GM21526 (cell line): ENCODE results near the gene B4GALT3.

Experiments
- ATAC-seq: cut with Tn5 transposase; IDR thresholded peaks from one replicate; pipeline ENCODE4 v1.9.1; 2021; ENCODE audit warnings: moderate library complexity; ENCODE audit not compliant: unreplicated experiment, low FRiP score

B4GALT3 gene

DNA sequence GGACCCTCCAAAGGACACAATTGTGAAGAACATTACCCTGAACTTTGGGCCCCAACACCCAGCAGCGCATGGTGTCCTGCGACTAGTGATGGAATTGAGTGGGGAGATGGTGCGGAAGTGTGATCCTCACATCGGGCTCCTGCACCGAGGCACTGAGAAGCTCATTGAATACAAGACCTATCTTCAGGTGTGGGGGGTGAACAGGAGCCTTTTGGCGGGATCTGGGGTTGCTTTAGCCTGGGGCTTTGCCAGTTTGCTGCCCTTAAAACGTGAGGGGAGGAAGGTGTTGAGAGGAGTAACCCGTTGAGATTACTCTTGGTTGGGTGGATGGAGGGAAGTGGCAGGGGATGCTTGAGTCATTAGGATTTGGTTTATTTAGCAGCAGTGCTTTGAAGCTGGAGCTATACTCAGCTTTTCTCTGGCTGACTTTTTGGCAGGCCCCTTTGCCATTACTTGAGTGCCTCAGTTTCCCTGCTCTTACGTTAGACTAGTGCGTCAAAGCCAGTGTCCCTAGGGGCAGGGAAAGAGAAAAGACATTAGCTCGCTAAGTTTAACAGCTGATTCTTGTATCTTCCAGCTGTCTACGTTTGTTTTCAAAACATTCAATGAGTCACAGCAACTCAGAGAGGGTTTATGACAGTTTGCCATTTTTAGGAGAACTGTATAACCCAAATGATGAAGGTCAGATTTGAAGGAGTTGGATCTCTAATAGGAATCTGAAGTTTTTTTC is 29.3 kb upstream of the B4GALT3 start:
- no peak for ATAC-seq

DNA sequence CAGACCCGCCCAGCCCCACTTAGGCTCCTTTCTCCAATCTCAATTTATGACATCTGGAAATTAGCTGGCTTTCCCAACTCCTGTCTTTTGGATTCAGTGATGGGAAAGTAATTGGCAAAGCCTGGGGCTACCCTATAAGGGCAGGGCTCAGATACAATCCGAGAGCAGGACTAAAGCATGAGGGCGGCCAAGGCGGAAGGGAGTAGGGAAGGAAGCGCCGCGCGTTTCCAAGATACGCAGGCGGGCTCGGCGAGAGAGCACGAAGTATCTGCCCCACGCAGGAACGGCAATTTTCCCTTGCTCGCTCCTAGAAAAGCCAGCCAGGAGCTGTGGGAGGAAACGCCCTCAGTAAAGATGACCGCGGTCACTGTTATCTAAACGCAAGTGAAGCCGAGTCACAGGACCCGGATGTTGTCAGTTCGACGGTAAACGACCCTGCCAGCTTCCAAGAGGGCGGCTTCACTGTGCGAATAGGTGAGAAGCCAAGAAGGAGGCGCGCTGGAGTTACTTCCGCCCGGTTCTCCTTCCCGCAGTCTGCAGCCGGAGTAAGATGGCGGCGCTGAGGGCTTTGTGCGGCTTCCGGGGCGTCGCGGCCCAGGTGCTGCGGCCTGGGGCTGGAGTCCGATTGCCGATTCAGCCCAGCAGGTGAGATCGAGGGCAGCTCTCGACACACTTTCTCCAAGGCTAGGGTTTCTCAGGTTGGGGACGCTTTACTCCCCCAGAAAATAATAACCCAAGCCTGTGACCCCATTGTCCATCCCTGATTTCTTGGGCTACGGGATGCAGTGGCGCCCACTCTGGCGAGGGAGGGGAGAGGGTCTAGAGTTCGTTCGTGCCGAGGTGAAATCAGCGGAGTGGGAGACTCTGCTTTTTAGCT is 24.8 kb upstream of the B4GALT3 start, which contains the start of gene NDUFS2:
Gene NDUFS2, plus strand, starts transcription at position 532 of the 877 bp plus-strand sequence. Its CDS starts 19 bp downstream, at position 551.
- ATAC-seq: peak; percentile 93

DNA sequence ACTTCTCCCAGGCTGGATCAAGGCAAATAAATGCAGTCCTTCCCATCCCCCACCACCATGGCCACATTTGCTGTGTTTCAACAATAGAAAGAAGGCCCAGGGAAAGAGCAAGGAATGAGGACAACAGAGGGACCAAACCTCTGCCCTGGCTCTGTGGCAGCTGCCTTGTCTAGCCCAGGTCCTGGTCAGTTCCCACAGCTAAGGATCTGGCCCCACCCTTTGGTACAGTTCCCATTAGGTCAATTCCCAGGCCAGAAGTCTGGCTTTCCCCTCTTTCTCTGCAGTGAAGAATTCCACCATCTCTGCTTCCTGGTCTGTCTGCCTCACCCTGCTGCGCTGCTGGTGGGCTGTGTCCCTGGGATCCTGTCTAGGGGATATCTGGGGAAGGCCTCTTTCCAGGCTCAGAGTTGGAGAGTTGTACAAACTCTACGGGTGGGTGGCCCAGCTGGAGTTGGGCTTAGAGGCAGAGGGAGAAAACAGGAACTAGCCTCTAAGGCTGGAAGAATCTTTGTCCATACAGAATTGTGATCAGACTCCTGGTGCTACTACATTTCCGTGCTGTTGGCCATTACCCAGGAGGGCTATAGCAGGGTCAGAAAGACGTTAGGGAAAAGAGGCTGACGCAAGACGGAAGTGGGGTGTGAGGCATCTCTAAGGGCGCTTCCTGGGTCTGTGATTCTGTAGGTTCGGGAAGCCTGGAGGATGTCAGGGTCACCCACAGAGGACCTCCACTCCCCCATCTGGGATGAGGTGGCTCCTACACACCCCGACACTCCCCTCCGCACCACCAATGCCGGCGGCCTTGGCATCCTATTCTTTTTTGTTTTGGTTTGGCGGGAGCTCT is 23.9 kb upstream of the B4GALT3 start:
- no peak for ATAC-seq

DNA sequence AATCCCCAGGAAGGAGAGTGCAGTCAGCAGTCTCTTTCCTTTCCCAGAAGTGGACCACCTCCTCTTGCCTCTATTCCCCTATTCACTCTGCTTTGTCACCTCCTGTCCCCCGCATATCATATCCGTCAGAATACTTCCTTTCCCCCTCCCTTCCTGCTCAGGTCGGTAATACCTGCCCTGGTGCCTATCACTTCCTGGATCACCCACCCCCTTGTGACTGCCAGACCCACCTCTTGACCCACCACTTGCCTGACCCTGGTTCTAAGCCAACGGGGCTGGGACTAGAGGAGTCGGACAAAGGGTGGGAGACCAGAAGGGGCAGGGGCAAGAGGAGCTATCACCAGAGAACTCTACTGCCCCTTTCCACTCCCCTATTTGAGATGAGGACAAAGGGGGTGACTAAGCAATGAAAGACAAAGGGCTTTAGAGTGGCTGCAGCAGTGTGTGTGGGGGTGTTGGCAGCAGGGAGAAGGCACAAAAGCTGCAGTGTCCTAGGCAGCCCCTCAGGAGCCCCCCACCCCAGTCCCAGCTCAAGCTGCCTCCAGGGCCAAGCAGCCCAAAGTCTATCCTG is 23.2 kb upstream of the B4GALT3 start:
- no peak for ATAC-seq

DNA sequence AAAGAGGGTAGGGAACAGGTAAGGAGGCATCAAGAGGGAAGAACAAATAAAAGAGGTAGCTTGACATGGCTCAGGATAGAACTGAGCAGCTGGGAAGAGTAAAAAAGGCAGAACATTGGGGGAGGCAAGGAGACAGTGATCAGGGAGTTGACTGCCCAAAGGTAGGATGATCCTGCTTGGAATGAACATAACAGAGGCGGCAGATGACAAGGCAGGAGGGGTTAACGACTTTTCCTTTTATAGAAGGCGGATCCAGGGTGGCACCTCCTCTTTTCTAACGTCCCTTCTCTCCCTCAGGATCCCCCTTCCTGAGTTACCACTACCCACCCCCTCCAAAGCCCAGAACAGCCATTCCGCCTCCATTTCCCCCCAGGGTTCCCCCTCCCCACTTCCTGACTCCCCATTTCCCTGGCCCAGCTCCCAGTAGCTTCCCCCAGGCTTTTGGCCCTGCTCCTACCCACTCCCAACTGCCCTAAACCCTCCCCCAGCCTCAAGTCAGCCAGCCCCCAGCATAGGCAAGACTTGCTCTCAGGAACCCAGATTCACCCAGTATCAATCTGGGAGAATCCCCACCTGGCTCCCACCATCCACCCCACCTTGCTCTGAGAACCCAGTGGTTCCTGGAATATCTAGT is 22.3 kb upstream of the B4GALT3 start:
- no peak for ATAC-seq

DNA sequence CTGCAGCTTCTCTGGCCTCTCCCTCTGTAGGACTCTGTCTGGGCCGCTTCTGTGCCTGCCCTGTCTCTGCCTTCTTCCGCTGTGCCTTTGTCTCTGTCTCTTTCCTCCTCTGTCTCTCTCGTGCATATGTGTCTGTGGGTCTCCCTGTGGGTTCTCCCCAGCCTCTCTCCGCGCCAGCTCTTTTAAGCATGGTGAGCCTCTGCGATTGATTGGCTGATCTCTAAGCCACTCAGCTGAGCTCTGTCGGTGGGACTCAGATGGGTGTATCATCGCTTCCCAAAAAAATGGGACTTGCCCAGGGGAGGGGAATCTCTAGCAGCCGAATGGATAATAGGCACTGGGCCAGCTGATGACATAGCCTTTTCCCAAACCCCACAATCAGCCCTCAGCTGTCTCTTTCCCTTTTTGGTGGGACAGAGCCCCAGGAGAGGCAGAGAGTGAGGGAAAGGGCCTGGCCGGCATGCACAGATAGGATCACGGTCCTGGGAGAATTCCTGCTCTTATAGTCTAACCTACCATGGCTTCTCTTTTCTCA is 21.7 kb upstream of the B4GALT3 start, which contains the start of gene ADAMTS4:
Gene ADAMTS4, minus strand, starts transcription at position 158 of the 535 bp plus-strand sequence. CDS start 427 bp downstream, outside the sequence.
- no peak for ATAC-seq

DNA sequence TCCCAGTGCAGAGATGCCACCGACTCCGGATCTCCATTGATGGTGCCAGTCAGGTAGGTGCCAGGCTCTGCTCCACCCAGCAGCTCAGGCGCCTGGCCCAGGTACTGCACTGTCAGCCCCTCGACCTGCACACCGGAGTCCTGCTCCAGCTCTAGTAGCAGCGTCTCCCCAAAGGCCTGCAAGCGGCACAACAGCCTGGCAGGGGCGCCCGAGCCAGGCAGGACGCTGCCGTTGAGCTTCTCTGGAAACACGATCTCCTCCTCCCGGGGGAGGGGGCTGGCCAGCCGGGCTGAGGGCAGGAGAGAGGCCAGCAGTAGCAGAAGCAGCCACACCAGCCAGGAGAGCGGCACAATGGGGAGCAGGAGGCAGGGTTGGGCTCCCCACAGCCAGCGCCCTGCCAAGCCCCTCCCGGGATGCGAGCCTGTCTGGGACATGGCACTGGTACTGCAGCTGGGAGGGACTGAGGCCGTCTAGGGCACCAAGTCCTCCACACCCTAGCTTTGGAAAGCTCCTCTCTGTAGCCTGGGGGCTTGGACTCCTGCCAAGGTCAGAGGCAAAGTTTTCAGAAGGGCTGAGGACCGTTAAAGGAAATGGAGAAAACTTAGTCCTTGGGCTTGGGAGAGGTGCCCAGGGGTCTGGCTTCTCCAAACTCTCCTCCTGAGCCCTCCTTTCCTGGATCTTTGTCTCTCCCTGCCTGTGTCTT is 21.0 kb upstream of the B4GALT3 start:
- no peak for ATAC-seq

DNA sequence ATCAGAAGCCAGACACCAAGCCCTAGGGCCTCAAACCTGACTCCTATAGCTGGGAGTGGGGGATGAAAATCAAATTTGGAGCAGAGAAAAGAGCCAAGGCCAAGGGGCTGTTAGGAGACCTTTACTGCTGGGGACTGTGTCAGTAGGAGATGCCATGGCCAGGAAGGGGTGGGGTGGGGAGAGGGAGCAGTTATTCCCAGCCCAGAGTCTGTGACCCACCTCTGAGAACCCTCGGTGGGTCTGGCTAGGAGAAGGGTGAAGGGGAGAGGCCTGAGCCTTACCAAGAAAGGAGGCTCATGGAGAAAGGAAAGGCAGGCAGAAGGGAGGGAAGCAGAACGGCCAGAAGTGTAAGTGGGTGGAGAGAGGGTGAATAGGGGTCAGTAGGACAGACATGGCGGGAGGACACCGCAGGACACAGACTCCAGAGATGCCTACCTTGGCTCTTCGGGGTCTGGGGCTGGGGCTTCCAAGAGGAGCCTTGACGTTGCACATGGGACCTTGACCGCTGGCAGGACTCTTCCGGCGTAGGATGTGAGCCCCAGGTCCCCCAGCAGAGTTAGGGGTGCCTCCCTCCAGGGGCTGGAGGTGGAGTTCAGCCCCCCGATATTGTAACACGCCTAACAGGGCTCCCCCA is 20.4 kb upstream of the B4GALT3 start:
- ATAC-seq: no peak

DNA sequence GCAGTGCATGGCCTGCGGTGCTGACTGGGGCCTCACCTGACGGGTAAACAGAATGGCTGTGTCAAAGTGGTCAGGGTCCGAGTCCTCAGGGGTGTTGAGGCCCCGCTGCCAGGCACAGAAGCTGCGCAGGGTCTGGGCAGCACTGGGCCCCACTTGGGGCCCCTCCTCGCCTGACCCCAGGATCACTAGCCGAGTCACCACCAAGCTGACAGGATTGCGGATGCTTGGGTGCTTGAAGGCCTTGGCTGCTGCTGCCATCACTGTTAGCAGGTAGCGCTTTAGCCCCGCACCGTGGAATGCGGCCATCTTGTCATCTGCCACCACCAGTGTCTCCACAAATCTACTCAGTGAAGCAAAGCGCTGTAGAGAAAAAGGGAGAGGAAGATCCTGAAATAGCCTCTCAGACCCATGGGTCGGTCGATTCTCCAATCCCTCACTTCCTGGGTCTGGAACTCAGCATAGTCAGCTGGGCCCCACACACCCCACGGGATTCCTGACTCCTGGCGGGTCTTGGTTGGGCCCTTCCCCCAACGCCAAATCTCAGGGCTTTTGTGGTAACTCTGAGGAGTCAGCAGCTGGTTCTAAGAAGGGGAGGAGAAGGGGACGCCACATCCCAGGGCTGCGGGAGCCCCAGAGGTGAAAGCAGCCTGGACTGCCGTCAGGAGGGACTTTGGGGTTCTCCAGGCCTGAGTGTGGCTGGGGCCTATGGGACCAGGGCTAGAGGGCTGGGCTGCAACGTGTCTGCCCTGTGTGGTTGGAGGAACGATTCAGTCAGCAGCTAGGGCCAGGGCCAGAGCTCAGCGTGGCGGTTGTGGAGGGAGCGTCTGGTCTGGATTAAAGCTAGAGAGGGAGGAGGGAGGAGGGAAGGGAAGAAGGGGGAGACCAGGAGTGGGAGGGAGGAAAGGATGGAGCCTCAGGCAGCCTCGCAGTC is 19.5 kb upstream of the B4GALT3 start:
- no peak for ATAC-seq

DNA sequence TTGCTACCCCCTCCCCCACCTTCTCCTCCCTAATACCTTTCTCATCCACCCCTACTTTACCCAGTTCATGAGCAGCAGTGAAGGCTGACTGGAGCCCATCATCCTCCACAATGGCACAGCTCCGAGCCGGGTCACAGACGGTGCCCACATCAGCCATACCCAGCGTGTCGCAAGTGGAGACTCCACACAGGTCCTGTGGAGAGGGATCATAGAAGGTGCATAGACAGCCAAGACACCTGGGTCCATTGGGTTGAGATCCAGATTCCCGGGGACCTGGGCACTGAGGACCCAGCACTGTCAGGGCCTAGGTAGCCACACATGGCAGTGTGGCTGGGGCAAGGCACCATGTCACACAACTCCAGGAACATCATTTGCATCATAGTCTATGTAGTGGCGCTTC is 18.8 kb upstream of the B4GALT3 start:
- ATAC-seq: no peak

DNA sequence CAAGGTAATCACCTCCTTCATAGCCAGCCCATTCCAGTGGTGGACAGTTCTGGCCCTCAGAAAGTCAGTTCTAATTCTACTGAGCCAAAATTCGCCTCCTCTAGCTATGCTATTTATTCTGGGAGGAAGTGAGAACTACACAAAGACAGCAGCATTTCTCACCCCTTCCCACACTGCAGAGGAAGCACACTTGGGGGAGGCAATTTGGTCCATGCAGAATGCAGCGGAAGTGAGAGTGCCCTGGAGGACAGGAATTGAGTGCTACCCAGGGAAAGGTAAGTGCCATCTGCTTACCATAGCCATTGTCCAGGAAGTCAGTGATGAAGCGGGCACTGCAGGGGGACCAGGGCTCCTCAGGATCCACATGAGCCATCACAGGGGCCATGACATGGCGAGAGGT is 17.9 kb upstream of the B4GALT3 start:
- no peak for ATAC-seq

DNA sequence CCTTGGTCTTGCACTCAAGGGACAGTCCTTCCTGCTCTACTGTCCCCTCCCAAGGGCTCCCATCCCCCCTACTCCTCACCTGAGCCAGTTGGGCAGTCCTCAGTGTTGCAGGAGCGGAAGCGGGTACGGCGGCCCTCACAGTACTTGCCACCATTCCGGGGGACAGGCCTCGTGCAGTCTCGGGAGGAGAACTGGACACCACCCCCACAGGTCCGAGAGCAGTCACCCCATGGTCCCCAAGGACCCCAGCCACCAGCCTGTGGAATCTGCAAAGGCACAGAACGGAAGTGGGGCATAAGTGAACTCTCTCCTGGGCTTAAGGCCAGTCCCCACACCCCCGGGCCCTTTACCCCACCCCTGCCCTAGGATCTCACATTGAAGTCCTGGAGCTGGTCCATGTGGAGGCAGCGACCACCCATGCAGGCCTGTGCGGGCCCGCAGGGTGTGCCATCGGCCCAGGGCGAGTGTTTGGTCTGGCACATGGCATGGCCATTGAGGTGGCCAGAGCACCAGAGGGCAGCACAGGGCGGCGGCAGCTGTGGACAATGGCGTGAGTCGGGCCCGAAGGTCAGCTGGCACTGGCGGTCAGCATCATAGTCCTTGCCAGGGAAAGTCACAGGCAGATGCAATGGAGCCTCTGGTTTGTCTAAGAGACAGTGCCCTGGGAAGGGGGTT is 16.4 kb upstream of the B4GALT3 start:
- ATAC-seq: no peak

DNA sequence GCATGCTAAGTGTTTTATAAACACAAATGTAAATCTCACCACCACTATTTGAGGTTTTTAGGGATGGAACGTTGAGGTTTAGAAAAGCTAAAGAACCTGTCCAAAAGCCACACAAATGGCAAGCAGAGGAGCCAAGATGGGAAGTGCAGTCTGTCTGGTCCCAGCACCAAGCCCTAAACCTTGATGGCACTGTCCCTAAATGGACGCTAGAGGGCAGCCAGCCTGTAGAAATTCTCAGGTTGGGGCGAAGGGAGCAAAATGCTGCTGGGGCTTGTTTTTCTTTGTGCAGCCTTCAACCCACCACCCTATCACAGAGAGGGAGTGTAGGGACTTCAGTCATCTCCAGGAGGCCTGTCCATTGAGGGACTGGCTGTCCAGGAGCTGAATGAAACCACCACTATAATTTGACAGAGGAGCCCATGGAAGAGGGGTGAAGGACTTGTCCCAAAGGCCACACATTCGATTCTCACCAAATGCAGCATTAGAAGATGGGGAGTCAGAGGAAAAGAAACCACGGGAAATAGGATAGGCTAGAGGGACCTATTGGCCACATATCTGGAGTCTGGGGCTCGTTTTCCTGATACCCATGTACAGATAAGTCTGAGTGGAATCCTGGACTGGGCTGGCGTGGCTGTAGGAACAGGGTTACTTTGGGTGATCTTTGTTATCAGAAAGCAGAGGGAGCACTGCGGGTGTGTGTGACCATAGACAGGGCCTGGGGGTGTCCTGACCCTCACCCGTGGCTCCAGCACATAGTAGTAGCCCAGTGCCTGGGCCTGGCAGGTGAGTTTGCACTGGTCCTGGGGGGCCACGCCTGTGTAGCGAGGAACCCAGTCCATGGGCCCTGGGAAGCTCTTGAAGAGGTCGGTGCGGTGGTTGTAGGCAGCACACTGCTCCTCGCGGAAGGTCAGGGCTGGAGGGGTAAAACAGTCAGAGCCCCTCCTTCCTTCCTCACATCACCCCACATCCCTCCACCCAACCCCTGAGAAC is 15.5 kb upstream of the B4GALT3 start:
- no peak for ATAC-seq

DNA sequence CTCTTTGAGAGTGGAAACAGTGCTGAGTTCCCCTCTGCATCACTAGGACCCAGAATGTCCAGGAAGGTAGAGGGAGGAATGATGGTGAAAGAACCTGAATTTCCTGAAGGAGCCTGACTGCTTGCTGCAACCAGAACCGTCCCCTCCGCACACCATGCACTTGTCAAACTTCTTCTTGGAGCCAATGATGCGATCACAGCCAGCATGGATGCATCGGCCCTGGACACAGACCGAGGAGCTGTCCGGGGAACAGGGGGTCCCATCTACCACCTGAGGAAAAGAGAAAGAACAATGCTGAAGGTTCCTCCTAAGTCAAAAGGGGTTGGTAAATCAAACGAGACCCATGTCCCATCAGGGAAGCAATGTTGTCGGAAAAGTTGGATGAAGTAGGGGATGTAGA is 14.7 kb upstream of the B4GALT3 start:
- no peak for ATAC-seq

DNA sequence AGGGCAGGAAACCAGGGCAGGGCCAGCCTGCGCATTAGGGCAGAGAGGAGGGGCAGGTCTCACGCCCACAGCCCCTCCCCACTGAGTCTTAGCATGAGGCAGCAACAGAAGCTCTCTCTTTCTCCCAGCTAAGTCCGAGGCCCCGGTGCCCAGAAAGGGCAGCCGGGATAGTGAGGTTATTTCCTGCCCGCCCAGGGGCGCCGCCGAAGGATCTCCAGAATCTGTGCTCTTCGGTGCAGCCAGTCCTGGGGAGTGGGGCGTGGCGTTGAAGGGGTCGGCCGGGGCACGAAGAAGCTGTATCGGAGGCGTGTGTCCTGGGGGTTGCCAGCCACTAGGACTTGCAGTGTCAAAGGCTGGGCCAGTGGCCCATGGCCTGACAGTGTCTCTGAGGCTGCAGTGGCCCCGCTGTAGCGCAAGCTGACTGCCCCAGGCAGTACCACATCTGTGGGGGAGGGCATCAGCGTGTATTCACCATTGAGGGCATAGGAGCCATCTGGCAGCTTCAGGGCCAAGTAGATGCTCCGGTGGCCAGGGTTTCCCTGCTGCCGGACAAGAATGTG is 13.7 kb upstream of the B4GALT3 start:
- ATAC-seq: no peak
